Measurements from ENCODE around the gene DOHH.

The DOHH gene

GRCh38 chr19:3535981-3536380 lies 35.5 kb upstream of the DOHH start:
- Histone ChIP-seq H4K8ac (ENCODE audit: low read depth, low read length) (no peak overlapping the region), H3K18ac (ENCODE audit: low read length) (no peak overlapping the region), H3K4ac (ENCODE audit: low read depth, low read length) (no peak overlapping the region), H4K91ac (ENCODE audit: low read depth, low read length) (no peak overlapping the region), H2BK5ac (ENCODE audit: low read depth, low read length, poor library complexity) (no peak overlapping the region), H3K9me3 (ENCODE audit: insufficient read depth, low read depth, low read length) (no peaks in the 10 kb centered on the region), H3K4me3 (ENCODE audit: low read depth, low read length) (no peak overlapping the region), H3K27ac (ENCODE audit: low read depth, low read length) (no peak overlapping the region), H4K12ac (ENCODE audit: low read depth, low read length) (no peak overlapping the region), H3K4me1 (ENCODE audit: control insufficient read depth in 1 of 2, insufficient read depth in 2 of 2, low read length in 2 of 2) (peaks cover 2 to 11% of the 10 kb centered on the region in 2 experiments), H2BK12ac (ENCODE audit: low read length) (no peak overlapping the region), H2AFZ (ENCODE audit: insufficient read depth, low read length, poor library complexity) (no peak overlapping the region), H3K27me3 (ENCODE audit: insufficient read depth, low read length) (no peaks in the 10 kb centered on the region), H3K79me1 (ENCODE audit: low read length) (no peaks in the 10 kb centered on the region), H2BK120ac (ENCODE audit: insufficient read depth, low read length, poor library complexity) (no peak overlapping the region), H3K14ac (ENCODE audit: low read length) (no peak overlapping the region), H2AK5ac (ENCODE audit: low read length) (no peak overlapping the region), H3K4me2 (ENCODE audit: low read length) (no peak overlapping the region), H3K36me3 (ENCODE audit: control insufficient read depth in 1 of 2, insufficient read depth in 2 of 2, low read length in 2 of 2) (peaks cover 72% of the 10 kb centered on the region in 2 experiments), H3K23ac (ENCODE audit: low read length) (no peak overlapping the region), H3K9ac (ENCODE audit: low read length) (no peak overlapping the region), H3K79me2 (ENCODE audit: control insufficient read depth, insufficient read depth, low read length, poor library complexity) (no peaks in the 10 kb centered on the region)
- WGBS (ENCODE audit: extremely low coverage, insufficient coverage, insufficient read length) = no CpG with 5 or more reads among the region's 10 CpGs
- no peak for DNase-seq

- H3K9ac ChIP-seq (ENCODE audit: low read length) = no peak overlapping the region
- no peak overlapping the region for H2BK5ac ChIP-seq (ENCODE audit: low read depth, low read length, poor library complexity)
- H4K8ac ChIP-seq (ENCODE audit: low read depth, low read length) = no peak overlapping the region
- peaks cover 77% of the 10 kb centered on the region in 2 experiments for H3K36me3 ChIP-seq (ENCODE audit: control insufficient read depth in 1 of 2, insufficient read depth in 2 of 2, low read length in 2 of 2)
- no peak overlapping the region for H3K23ac ChIP-seq (ENCODE audit: low read length)
- no peak for DNase-seq
- no peaks in the 10 kb centered on the region for H3K9me3 ChIP-seq (ENCODE audit: insufficient read depth, low read depth, low read length)
- no peak overlapping the region for H2AFZ ChIP-seq (ENCODE audit: insufficient read depth, low read length, poor library complexity)
- no peak overlapping the region for H3K27ac ChIP-seq (ENCODE audit: low read depth, low read length)
- H3K79me2 ChIP-seq (ENCODE audit: control insufficient read depth, insufficient read depth, low read length, poor library complexity) = no peaks in the 10 kb centered on the region
- no peaks in the 10 kb centered on the region for H3K79me1 ChIP-seq (ENCODE audit: low read length)
- H4K91ac ChIP-seq (ENCODE audit: low read depth, low read length) = no peak overlapping the region
- H3K27me3 ChIP-seq (ENCODE audit: insufficient read depth, low read length) = no peaks in the 10 kb centered on the region
- no peak overlapping the region for H3K18ac ChIP-seq (ENCODE audit: low read length)
- no peak overlapping the region for H3K4me2 ChIP-seq (ENCODE audit: low read length)
- WGBS (ENCODE audit: extremely low coverage, insufficient coverage, insufficient read length) = no CpG with 5 or more reads among the region's 14 CpGs
- peaks cover 2 to 11% of the 10 kb centered on the region in 2 experiments for H3K4me1 ChIP-seq (ENCODE audit: control insufficient read depth in 1 of 2, insufficient read depth in 2 of 2, low read length in 2 of 2)
- no peak overlapping the region for H4K12ac ChIP-seq (ENCODE audit: low read depth, low read length)
- no peak overlapping the region for H2AK5ac ChIP-seq (ENCODE audit: low read length)
- no peak overlapping the region for H3K14ac ChIP-seq (ENCODE audit: low read length)
- H3K4ac ChIP-seq (ENCODE audit: low read depth, low read length) = no peak overlapping the region
- H2BK12ac ChIP-seq (ENCODE audit: low read length) = no peak overlapping the region
- H2BK120ac ChIP-seq (ENCODE audit: insufficient read depth, low read length, poor library complexity) = no peak overlapping the region
- no peak overlapping the region for H3K4me3 ChIP-seq (ENCODE audit: low read depth, low read length)
These were observed 35.1 kb upstream of the DOHH start for GRCh38 chr19:3535563-3535965.

- Histone ChIP-seq H3K4me1 (ENCODE audit: control insufficient read depth in 1 of 2, insufficient read depth in 2 of 2, low read length in 2 of 2) (peaks cover 2 to 11% of the 10 kb centered on the region in 2 experiments), H2AK5ac (ENCODE audit: low read length) (no peak overlapping the region), H3K27ac (ENCODE audit: low read depth, low read length) (no peak overlapping the region), H3K23ac (ENCODE audit: low read length) (no peak overlapping the region), H3K36me3 (ENCODE audit: control insufficient read depth in 1 of 2, insufficient read depth in 2 of 2, low read length in 2 of 2) (peaks cover 80% of the 10 kb centered on the region in 2 experiments), H4K8ac (ENCODE audit: low read depth, low read length) (no peak overlapping the region), H2BK12ac (ENCODE audit: low read length) (no peak overlapping the region), H3K9ac (ENCODE audit: low read length) (no peak overlapping the region), H3K14ac (ENCODE audit: low read length) (no peak overlapping the region), H2BK120ac (ENCODE audit: insufficient read depth, low read length, poor library complexity) (no peak overlapping the region), H2BK5ac (ENCODE audit: low read depth, low read length, poor library complexity) (no peak overlapping the region), H3K79me2 (ENCODE audit: control insufficient read depth, insufficient read depth, low read length, poor library complexity) (no peaks in the 10 kb centered on the region), H3K4me2 (ENCODE audit: low read length) (no peak overlapping the region), H4K12ac (ENCODE audit: low read depth, low read length) (no peak overlapping the region), H3K27me3 (ENCODE audit: insufficient read depth, low read length) (no peaks in the 10 kb centered on the region), H3K4me3 (ENCODE audit: low read depth, low read length) (no peak overlapping the region), H3K79me1 (ENCODE audit: low read length) (no peaks in the 10 kb centered on the region), H3K9me3 (ENCODE audit: insufficient read depth, low read depth, low read length) (no peaks in the 10 kb centered on the region), H2AFZ (ENCODE audit: insufficient read depth, low read length, poor library complexity) (no peak overlapping the region), H3K18ac (ENCODE audit: low read length) (no peak overlapping the region), H3K4ac (ENCODE audit: low read depth, low read length) (no peak overlapping the region), H4K91ac (ENCODE audit: low read depth, low read length) (no peak overlapping the region)
- DNase-seq = no peak
- no CpG with 5 or more reads among the region's 9 CpGs for WGBS (ENCODE audit: extremely low coverage, insufficient coverage, insufficient read length)
These were observed 34.7 kb upstream of the DOHH start for GRCh38 chr19:3535235-3535535.

- no peak overlapping the region for H3K9ac ChIP-seq (ENCODE audit: low read length)
- H2BK5ac ChIP-seq (ENCODE audit: low read depth, low read length, poor library complexity) = no peak overlapping the region
- no peak overlapping the region for H2AFZ ChIP-seq (ENCODE audit: insufficient read depth, low read length, poor library complexity)
- H3K27ac ChIP-seq (ENCODE audit: low read depth, low read length) = no peak overlapping the region
- no peak overlapping the region for H4K12ac ChIP-seq (ENCODE audit: low read depth, low read length)
- no peak overlapping the region for H2BK12ac ChIP-seq (ENCODE audit: low read length)
- H2AK5ac ChIP-seq (ENCODE audit: low read length) = no peak overlapping the region
- H3K4me2 ChIP-seq (ENCODE audit: low read length) = no peak overlapping the region
- H4K91ac ChIP-seq (ENCODE audit: low read depth, low read length) = no peak overlapping the region
- H3K36me3 ChIP-seq (ENCODE audit: control insufficient read depth in 1 of 2, insufficient read depth in 2 of 2, low read length in 2 of 2) = peaks cover 81 to 82% of the 10 kb centered on the region in 2 experiments
- H4K8ac ChIP-seq (ENCODE audit: low read depth, low read length) = no peak overlapping the region
- no peak overlapping the region for H3K14ac ChIP-seq (ENCODE audit: low read length)
- H3K27me3 ChIP-seq (ENCODE audit: insufficient read depth, low read length) = no peaks in the 10 kb centered on the region
- no peaks in the 10 kb centered on the region for H3K79me1 ChIP-seq (ENCODE audit: low read length)
- WGBS (ENCODE audit: extremely low coverage, insufficient coverage, insufficient read length) = no CpG with 5 or more reads among the region's 38 CpGs
- H3K4me3 ChIP-seq (ENCODE audit: low read depth, low read length) = no peak overlapping the region
- no peak overlapping the region for H3K18ac ChIP-seq (ENCODE audit: low read length)
- no peaks in the 10 kb centered on the region for H3K79me2 ChIP-seq (ENCODE audit: control insufficient read depth, insufficient read depth, low read length, poor library complexity)
- H3K9me3 ChIP-seq (ENCODE audit: insufficient read depth, low read depth, low read length) = no peaks in the 10 kb centered on the region
- no peak overlapping the region for H3K4ac ChIP-seq (ENCODE audit: low read depth, low read length)
- no peak overlapping the region for H3K23ac ChIP-seq (ENCODE audit: low read length)
- H3K4me1 ChIP-seq (ENCODE audit: control insufficient read depth in 1 of 2, insufficient read depth in 2 of 2, low read length in 2 of 2) = peaks cover 2 to 11% of the 10 kb centered on the region in 2 experiments
- H2BK120ac ChIP-seq (ENCODE audit: insufficient read depth, low read length, poor library complexity) = no peak overlapping the region
- DNase-seq = no peak
These were observed 34.1 kb upstream of the DOHH start for GRCh38 chr19:3534375-3535234.
